ENCODE data around the gene FRG2.
"Not testable (repeated sequence)": the region's sequence is repeated elsewhere in the genome, so short reads cannot be mapped to it uniquely, and the experiment has no call there.

FRG2 gene

DNA sequence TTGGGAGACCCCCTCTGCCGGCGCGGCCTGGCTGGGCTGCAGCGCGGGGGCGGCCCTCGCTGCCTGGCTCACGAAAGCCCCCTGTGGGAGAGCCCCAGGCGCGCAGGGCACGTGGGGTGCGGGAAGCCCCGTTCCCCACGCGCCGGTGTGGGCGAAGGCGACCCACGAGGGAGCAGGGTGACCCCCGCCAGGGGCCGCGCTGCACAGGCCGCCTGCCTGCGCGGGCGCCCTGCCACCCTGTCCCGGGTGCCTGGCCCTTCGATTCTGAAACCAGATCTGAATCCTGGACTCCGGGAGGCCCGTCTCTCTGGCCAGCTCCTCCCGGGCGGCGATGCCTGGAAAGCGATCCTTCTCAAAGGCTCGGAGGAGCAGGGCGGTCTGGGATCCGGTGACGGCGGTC lies 5.1 kb downstream of the FRG2 start:
- H3K4me1 ChIP-seq (ENCODE audit: insufficient read depth, insufficient read length); H3K4me3 ChIP-seq (ENCODE audit: insufficient read length, low read depth); H3K36me3 ChIP-seq (ENCODE audit: insufficient read depth, insufficient read length, low read length); H3K9ac ChIP-seq (ENCODE audit: insufficient read length, low read depth); DNase-seq (ENCODE audit: low read depth, low spot score); H3K9me3 ChIP-seq (ENCODE audit: insufficient read depth, low read length): not testable (repeated sequence)
- H3K27me3 ChIP-seq (ENCODE audit: insufficient read depth, insufficient read length): peaks cover 57% of the 10 kb centered on the region

DNA sequence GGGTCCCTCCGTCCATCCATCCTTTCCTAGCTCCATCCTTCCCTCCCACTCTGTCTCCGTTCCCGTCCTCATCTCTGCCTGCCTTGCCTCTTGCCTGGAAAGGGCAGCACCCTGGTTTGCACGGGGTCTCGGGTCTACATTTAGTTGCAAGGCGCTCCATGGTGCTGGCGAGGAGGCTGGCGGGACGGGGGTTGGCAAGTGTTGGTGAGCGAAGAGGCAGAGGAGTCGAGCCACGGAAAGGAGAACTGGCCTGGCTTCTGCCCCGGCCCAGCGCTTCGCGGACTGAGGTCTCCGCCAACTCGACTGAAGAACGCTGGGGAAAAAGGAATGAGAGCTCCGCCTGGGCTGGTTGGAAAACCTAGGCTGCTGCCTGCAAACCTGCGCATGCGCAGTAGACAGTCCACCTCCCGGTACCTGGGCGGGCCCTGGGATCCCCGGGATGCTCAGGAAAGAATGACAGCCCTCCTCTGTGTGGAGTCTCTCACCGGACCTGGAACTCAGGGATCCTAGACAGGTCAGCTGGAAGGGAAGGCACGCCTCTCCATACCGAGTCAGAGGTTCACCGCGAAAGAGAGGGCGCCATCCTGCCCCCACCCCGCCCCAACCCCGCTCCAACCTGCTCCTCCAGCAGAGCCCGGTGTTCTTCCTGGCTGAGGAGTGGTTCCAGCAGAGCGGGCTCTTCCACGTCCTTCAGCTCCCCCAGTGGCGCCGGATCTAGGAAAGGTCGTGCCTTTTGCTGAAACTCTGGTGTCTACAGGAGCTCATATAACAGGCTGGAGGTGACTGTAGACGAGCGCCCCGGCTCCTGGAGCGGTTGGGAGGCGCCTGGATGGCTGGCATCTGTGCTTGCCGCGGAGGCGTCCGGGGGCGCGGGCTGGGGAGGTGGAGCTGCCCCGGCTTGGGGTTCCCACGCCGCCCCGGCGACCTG lies 6.0 kb downstream of the FRG2 start:
- peaks cover 7% of the 10 kb centered on the region for H3K4me1 ChIP-seq (ENCODE audit: insufficient read depth, insufficient read length)
- peak; percentile 51 for DNase-seq (ENCODE audit: low read depth, low spot score)
- H3K9me3 ChIP-seq (ENCODE audit: insufficient read depth, low read length): no peaks in the 10 kb centered on the region
- peak; percentile 33 for TF ChIP-seq SUZ12 (IDR thresholded peaks at IDR 0.05; ENCODE audit: extremely low read depth, insufficient read depth, insufficient read length)
- TF ChIP-seq YY1 (IDR thresholded peaks at IDR 0.05; ENCODE audit: insufficient read depth, insufficient read length): no peak
- peak overlapping the region; percentile 42 for H3K9ac ChIP-seq (ENCODE audit: insufficient read length, low read depth)
- H3K36me3 ChIP-seq (ENCODE audit: insufficient read depth, insufficient read length, low read length): no peaks in the 10 kb centered on the region
- H3K4me3 ChIP-seq (ENCODE audit: insufficient read length, low read depth): peak overlapping the region; percentile 24
- peaks cover 66% of the 10 kb centered on the region for H3K27me3 ChIP-seq (ENCODE audit: insufficient read depth, insufficient read length)

DNA sequence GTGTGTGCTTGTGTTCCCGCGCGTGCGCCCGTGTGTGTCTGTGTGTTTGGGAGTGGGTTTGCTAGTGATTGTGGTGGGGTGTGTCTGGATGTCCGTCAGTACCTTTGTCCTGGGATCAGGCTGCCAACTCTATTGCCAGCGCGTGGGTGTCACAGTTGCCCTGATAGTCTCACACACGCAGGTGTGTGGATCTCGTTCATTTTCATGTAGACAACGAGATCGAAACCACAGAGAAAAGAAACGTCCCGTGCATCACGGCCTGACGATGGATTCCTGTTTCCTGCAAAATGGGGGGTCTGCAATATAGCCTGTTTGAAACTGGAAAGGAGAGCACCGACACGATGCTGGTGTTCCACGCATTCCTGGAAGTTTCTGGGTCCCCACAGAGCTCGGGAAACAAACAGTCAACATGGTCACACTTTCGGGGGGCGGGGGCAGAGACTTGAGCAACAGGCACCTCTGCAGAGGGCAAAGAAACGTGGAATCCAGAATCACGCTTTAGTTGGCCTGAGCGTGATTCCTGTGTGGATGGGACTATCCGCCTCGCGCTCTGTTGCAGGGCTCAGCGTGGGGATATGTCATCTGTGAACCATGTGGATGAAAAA lies 7.1 kb downstream of the FRG2 start:
- not testable (repeated sequence) for H3K36me3 ChIP-seq (ENCODE audit: insufficient read depth, insufficient read length, low read length); DNase-seq (ENCODE audit: low read depth, low spot score); H3K4me3 ChIP-seq (ENCODE audit: insufficient read length, low read depth); H3K4me1 ChIP-seq (ENCODE audit: insufficient read depth, insufficient read length); H3K9ac ChIP-seq (ENCODE audit: insufficient read length, low read depth); H3K9me3 ChIP-seq (ENCODE audit: insufficient read depth, low read length)
- peaks cover 74% of the 10 kb centered on the region for H3K27me3 ChIP-seq (ENCODE audit: insufficient read depth, insufficient read length)

DNA sequence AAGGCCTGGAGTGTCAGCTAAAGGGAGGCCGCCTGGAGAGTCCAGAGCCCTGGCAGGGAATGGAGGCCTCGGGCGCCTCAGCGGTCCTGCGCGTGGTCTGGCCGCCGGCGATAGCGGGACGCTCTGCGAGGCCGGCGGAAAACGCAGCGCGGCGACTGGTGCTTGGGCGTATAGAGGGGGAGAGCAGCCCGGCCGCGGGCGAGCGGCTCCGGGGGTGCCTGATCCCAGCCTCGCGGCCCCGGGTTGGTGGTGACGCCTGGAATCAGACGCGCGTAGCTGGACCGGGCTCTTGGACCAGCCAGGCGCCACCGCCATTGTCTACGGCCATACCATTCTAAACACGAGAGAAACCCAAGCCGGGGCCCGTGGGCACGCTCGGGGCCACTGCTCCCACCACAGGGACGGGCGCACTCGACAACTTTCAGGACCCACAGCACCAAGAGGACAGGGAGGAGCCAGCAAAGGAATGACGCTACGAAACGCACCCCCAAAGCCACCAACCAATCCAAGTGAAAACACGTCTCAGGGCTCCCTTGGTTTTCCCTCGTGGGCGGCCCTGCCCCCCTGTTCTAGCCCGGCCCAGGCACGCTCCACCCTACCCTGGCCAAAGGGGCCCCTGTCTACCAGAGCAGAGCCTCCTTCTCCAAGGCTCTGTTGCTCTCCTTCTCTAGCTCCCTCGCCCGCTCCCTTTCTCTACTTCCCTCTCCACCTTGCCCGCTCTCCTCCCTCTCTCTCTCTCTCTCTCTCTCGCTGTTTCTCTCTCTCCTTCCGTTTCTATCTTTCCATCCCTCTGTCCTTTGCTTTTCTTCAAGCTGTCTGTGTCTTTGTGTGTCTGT lies 7.8 kb downstream of the FRG2 start:
- Histone ChIP-seq H3K27me3 (ENCODE audit: insufficient read depth, insufficient read length) (peaks cover 78% of the 10 kb centered on the region), H3K9me3 (ENCODE audit: insufficient read depth, low read length) (no peaks in the 10 kb centered on the region), H3K9ac (ENCODE audit: insufficient read length, low read depth) (no peak overlapping the region), H3K36me3 (ENCODE audit: insufficient read depth, insufficient read length, low read length) (no peaks in the 10 kb centered on the region), H3K4me1 (ENCODE audit: insufficient read depth, insufficient read length) (peaks cover 7% of the 10 kb centered on the region), H3K4me3 (ENCODE audit: insufficient read length, low read depth) (peak overlapping the region; percentile 11)
- TF ChIP-seq YY1 (IDR thresholded peaks at IDR 0.05; ENCODE audit: insufficient read depth, insufficient read length): no peak
- no peak for TF ChIP-seq ZNF274 (IDR thresholded peaks at IDR 0.05; ENCODE audit: low read depth, low read length)
- TF ChIP-seq SUZ12 (IDR thresholded peaks at IDR 0.05; ENCODE audit: extremely low read depth, insufficient read depth, insufficient read length): no peak
- no peak for DNase-seq (ENCODE audit: low read depth, low spot score)

DNA sequence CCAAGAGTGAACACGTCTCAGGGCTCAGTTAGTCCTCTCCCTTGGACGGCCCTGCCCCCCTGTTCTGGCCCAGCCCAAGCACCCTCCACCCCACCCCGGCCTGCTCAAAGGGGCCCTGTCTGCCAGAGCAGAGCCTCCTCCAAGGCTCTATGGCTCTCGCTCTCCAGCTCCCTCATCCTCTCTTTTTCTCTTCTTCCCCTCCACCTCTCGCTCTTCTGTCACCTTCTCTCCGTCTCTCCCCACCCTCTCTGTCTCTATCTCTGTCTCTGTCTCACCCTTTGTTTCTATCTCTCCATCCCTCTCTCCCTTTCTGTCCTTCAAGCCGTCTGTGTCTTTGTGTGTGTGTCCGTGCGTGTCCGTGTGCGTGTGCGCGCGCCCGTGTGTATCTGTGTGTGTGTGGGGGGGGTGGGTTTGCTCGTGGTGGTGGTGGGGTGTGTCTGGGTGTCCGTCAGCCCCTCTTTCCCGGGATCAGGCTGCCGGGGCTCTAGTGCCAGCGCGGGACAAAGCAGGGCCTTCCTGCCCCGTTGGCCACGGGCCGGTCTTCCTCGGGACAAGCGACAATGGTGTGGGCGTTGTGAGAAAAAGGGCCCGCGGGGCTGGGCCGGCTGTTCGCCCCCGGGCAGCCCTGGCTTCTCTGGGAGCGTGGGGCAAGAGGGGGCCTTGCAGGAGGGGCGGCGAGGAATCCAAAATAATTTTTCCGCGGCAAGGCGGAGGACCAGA lies 8.7 kb downstream of the FRG2 start:
- peaks cover 7% of the 10 kb centered on the region for H3K4me1 ChIP-seq (ENCODE audit: insufficient read depth, insufficient read length)
- H3K9ac ChIP-seq (ENCODE audit: insufficient read length, low read depth): no peak overlapping the region
- DNase-seq (ENCODE audit: low read depth, low spot score): no peak
- H3K9me3 ChIP-seq (ENCODE audit: insufficient read depth, low read length): no peaks in the 10 kb centered on the region
- H3K27me3 ChIP-seq (ENCODE audit: insufficient read depth, insufficient read length): peaks cover 81% of the 10 kb centered on the region
- TF ChIP-seq SUZ12 (IDR thresholded peaks at IDR 0.05; ENCODE audit: extremely low read depth, insufficient read depth, insufficient read length) (peak; percentile 14), YY1 (IDR thresholded peaks at IDR 0.05; ENCODE audit: insufficient read depth, insufficient read length) (no peak)
- no peak overlapping the region for H3K4me3 ChIP-seq (ENCODE audit: insufficient read length, low read depth)
- no peaks in the 10 kb centered on the region for H3K36me3 ChIP-seq (ENCODE audit: insufficient read depth, insufficient read length, low read length)

DNA sequence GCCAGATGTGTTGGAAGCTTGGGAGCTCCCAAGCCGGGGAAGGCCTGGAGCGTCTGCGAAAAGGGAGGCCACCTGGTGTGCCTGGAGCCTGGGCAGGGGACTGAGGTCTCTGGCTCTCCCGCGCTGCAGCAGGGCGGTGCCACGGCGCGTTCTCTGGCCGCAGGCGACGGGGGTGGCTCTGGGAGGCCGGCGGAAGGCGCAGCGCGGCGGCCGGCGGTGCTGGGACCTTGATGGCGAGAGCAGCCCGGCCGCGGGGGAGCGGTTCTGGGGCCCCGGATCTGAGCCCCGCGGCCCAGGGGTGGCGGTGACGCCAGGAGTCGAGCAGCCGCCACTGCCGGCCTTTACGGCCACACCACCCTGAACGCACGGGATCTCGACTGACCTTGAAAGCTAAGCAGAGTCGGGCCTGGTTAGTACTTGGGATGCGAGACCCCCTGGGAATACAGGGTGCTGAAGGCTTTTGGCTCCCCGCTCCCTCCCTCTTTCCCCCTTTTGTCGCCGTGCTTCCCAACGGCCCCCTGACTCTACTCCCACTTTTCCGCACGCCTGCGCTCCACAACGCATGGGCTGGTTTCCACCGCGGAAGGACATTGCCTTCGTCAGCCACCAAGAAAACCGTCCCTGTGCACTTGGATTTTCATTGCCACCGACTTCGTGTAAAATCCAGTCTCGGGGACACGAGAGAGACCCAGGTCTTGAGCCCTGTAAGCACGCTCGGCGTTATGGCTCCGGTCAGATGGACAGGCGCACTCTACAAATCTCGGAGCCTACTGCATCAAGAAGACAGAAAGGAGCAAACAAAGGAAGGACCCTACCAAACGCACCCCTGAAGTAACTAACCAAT lies 9.5 kb downstream of the FRG2 start:
- H3K9me3 ChIP-seq (ENCODE audit: insufficient read depth, low read length): no peaks in the 10 kb centered on the region
- H3K4me3 ChIP-seq (ENCODE audit: insufficient read length, low read depth): peak overlapping the region; percentile 11
- TF ChIP-seq ZNF274 (IDR thresholded peaks at IDR 0.05; ENCODE audit: low read depth, low read length) (no peak), YY1 (IDR thresholded peaks at IDR 0.05; ENCODE audit: insufficient read depth, insufficient read length) (no peak), SUZ12 (IDR thresholded peaks at IDR 0.05; ENCODE audit: extremely low read depth, insufficient read depth, insufficient read length) (peak; percentile 70)

More for the DNA sequence above, 9.5 kb downstream of the FRG2 start:
- Histone ChIP-seq H3K4me1 (ENCODE audit: insufficient read depth, insufficient read length) (peaks cover 7% of the 10 kb centered on the region), H3K27me3 (ENCODE audit: insufficient read depth, insufficient read length) (peaks cover 85% of the 10 kb centered on the region), H3K9ac (ENCODE audit: insufficient read length, low read depth) (no peak overlapping the region), H3K36me3 (ENCODE audit: insufficient read depth, insufficient read length, low read length) (no peaks in the 10 kb centered on the region)
- DNase-seq (ENCODE audit: low read depth, low spot score): no peak

All from NT2/D1 (cell line).